GM23338 (cell line): ENCODE data around the gene OR2C1.

Source experiments
- CREB1 ChIP-seq: fragments of 250-450 bp; sonication (Bioruptor Pico); IDR thresholded peaks from 2 replicates; pipeline ENCODE4 v1.5.0; 2020; ENCODE audit warnings: low read depth, mild to moderate bottlenecking, moderate library complexity
- CTCF ChIP-seq, 2 experiments: fragments of 200-600 bp in 1 of 2; sonication (generic) in 1 of 2; conservative IDR thresholded peaks; 2 replicates each; pipeline versions ENCODE4 v1.5.1 to v1.6.1; 2016 to 2017; ENCODE audit warnings: antibody characterized with exemption in 2 of 2, low read depth in 2 of 2, mild to moderate bottlenecking in 2 of 2, moderate library complexity in 1 of 2
- EZH2phosphoT487 ChIP-seq: fragments of 200-600 bp; sonication (generic); IDR thresholded peaks from one replicate; pipeline ENCODE4 v1.8.1; 2018; ENCODE audit warnings: antibody characterized with exemption; ENCODE audit not compliant: unreplicated experiment

GRCh38 chr16:3362931-3363330, 7.2 kb downstream of the OR2C1 start:
- TF ChIP-seq CTCF (conservative IDR thresholded peaks at IDR 0.05; ENCODE audit: low read depth in 2 of 2) (no peak), CREB1 (CRISPR knock-in tag) (no peak), EZH2phosphoT487 (no peak)
